Kidney tubule cell (primary cell): ENCODE results near the gene ZNF132.
"Not testable (repeated sequence)": the region's sequence is repeated elsewhere in the genome, so short reads cannot be mapped to it uniquely, and the experiment has no call there.

Source experiments
- DNase-seq: peaks from one replicate; pipeline ENCODE4 v3.0.0-alpha.2; 2018; ENCODE audit warnings: low spot score

ZNF132 gene

DNA sequence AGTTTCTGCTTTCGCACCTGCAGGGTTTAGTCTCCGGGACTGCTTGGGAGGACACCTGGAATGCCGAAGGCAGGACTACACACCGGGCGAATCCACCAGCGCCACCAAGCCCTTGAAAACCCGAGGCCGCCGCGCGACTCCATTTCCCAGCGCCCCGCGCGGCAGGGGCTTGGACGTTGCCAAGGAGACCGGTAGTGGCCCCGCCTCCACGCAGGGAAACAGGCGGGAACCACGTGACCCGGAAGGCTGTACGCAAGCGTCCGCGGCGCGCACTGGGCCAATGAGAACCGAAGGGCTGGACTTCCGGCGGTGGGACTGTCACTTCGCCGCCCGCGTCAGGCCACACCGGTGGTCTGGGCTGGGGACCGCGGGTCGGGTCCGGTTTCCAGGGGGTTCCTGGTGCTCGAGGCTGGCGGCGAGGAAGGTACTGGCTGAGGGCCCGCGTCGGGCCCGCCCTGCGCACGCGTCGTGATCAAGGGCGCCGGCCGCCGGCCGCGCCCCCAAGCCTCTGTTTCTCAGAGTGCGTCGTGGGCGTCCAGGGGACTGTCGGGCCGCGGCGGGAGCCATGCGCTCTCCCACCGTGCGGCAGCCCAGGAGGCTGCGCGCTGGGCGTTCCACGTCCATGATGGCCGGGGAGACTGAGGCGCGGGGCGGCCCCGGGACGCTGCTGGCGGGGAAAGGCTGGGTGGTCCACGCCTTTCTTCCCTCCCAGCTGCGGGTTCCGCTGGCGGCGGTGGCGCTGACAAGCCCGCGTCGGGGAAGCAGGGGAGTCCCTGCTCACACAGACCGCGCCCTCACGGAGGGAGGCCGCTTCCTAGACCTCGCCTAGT lies 27.0 kb upstream of the ZNF132 start, which contains the start of gene ZNF324:
TSS of gene ZNF324 (plus strand) at position 321 of the 830 bp plus-strand sequence. CDS start 2,106 bp downstream, outside the sequence.
- peak; percentile 97 for DNase-seq

DNA sequence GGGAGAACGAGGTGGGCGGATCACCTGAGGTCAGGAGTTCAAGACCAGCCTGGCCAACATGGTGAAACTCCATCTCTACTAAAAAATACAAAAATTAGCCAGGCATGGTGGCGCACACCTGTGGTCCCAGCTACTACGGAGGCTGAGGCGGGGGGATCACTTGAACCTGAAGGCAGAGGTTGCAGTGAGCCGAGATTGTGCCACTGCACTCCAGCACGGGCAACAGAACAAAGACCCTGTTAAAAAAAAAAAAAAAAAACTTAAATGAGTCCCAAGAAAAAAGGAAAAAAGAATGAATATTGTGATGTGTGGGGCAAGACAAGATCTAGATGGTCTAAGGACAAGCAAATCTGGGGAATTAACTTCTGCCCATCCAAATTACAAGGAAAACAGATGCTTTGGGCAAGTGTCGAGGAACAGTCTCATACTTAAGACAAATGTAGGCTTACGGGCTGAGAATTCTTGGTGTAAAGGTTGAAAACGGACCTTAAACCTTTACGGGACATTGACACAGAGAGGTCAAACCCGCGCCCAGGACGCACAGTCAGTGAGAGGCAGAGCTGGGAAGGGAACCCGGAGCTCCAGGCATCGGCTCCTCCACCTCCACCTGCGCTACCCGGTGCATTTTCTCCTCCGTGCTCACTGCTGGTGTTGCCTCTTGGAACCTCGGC lies 26.3 kb upstream of the ZNF132 start:
- no peak for DNase-seq

DNA sequence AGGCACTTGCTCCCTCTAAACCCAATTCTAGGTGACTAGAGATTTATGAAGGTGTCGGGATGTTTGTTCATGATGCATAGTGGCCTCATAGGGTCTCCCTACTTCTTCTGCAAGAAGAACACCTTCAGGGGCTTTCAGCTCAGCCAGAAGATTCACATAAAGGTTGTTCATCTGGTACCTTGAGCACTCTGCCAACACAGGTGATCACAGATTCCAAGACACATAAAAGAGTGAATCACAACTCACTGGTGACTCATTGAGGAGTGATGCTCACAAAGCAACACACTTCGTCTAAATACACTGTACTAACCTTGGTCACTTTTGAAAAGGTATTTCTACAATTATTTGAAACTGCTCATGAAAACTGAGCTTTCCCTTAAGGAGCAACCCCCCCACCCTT lies 20.1 kb upstream of the ZNF132 start:
- DNase-seq, result peak; percentile 47

DNA sequence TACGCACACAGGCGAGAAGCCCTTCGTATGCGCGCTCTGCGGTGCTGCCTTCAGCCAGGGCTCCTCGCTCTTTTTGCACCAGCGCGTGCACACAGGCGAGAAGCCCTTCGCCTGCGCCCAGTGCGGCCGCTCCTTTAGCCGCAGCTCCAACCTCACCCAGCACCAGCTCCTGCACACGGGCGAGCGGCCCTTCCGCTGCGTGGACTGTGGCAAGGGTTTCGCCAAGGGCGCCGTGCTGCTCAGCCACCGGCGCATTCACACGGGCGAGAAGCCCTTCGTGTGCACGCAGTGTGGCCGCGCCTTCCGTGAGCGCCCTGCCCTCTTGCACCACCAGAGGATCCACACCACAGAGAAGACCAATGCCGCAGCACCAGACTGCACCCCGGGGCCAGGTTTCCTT lies 16.2 kb upstream of the ZNF132 start:
- no peak for DNase-seq

DNA sequence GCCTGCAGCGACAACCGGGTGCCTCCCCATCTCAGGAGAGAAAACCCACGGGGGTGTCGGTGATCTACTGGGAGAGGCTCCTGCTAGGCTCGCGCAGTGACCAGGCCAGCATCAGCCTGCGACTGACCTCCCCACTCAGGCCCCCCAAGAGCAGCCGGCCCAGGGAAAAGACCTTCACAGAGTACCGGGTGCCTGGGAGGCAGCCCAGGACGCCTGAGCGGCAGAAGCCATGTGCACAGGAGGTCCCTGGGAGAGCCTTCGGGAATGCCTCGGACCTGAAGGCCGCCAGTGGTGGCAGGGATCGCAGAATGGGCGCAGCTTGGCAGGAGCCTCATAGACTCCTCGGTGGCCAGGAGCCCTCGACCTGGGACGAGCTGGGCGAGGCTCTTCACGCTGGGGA lies 15.4 kb upstream of the ZNF132 start:
- no peak for DNase-seq

DNA sequence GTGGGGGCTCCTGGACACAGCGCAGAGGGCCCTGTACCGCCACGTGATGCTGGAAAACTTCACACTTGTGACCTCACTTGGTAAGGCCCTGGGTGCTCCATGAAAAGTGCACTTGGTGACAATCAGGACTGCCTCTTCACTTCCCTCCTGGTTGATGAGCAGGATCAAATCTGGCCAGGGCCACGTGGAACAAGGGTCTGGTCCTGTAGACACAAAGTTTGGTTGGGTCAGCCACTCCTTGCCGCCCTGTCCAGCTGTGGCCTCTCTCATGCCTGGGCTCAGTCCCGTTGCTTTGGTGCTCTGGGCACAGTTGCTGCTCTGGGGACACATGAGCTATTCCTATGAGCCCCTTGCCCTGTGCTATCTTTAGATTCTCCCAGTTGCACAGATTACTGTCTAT lies 13.8 kb upstream of the ZNF132 start:
- no peak for DNase-seq

DNA sequence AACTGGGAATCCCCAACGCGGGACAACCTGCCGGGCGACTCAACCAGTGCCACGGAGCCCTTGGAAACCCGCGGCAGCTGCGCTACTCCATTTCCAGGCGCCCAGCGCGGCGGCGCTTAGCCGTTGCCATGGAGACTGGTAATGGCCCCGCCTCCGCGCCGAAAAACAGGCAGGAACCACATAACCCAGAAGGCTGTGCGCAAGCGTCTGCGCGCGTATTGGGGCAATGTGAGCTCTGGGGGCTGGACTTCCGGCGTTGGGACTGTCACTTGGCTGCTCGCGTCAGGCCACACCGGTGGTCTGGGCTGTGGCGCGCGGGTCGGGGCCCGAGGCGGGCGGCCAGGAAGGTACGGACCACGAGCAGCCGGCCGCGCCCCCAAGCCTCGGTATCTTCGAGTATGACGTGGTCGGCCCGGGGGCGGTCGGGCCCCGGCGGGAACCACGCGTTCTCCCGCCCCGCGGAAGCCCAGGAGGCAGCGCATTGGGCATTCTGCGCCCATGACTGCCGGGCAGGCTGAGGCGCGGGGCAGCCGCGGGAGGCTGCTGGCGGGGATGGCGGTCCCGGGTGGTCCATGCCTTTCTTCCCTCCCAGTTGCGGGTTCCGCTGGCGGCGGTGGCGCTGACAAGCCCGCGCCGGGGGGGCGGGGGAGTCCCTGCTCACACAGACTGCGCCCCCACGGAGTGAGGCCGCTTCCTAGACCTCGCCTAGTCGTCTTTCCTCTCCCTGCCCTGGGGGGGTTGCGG lies 11.6 kb upstream of the ZNF132 start, which contains the start of gene ZNF324B:
TSS of gene ZNF324B (plus strand) at position 265 of the 744 bp plus-strand sequence. CDS start 2,080 bp downstream, outside the sequence.
- peak; percentile 95 for DNase-seq

DNA sequence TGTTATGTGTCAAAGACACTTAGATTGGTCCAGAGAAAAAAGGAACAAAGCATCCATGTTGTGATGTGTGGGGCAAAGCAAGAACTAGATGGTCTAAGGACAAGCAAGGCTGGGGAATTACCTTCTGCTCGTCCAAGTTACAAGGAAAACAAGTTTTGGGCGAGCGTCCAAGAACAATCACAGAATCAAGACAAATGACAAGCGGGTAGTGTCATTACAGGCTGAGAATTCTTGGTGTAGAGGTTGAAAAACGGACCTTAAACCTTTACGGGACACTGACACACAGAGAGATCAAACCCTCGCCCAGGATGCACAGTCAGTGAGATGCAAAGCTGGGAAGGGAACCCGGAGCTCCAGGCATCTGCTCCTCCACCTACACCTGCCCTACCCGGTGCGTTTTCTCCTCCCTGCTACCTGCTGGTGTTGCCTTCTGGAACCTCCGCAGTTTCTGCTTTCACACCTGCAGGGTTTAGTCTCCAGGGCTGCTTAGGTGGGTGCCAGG lies 11.0 kb upstream of the ZNF132 start:
- no peak for DNase-seq

DNA sequence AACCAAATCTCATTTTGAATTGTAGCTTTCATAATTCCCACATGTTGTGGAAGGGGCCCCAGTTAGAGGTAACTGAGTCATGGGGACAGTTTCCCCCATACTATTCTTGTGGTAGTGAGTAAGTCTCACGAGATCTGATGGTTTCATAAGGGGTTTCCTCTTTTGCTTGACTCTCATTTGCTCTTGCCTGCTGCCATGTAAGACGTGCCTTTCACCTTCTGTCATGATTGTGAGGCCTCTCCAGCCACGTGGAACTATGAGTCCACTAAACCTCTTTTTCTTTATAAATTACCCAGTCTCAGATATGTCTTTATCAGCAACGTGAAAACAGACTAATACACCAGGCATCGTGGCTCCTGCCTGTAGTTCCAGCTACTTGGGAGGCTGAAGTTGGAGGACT lies 10.0 kb upstream of the ZNF132 start:
- DNase-seq, result not testable (repeated sequence)

DNA sequence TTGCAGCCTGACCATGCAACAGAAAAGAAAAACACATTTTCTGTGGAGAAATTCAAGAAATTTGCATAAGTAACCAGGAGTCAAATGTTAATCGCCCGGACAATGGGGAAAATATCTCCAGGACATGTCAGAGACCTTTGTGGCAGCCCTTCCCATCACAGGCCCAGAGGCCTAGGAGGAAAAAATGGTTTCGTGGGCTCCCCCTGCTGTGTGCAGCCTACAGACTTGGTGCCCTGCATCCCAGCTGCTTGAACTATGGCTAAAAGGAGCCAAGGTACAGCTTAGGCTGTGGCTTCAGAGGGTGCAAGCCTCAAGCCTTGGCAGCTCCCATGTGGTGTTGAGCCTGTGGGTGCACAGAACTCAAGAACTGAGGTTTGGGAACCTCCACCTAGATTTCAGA lies 8.9 kb upstream of the ZNF132 start:
- not testable (repeated sequence) for DNase-seq

DNA sequence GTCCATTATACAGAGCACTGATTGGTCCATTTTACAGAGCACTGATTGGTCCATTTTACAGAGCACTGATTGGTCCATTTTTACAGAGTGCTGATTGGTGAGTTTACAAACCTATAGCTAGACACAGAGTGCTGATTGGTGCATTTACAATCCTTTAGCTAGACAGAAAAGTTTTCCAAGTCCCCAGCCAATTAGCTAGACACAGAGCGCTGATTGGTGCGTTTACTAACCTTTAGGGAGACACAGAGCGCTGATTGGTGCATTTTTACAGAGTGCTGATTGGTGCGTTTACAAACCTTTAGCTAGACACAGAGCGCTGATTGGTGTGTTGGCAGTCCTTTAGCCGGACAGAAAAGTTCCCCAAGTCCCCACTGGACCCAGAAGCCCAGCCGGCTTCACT lies 3.0 kb upstream of the ZNF132 start:
- not testable (repeated sequence) for DNase-seq

DNA sequence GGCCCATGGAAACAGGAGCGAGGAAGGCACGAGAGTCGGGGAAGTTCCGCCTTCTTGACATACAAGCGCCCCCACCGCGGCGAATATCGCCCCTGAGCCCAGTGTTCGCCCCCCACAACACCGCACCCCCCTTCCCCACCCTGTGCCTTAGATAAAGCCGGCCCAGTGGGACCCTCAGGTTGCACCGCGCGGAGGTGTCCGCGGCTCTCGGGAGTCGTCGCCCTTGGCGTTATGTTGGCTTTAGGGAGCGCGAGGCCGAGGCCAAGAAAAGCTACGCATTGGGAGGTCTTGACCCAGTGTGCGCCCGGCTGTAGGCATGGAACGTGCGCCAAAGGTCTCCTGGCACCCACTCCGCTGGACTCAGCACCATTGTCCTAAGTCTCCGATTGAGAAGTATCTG lies 603 bp upstream of the ZNF132 start:
- no peak for DNase-seq

DNA sequence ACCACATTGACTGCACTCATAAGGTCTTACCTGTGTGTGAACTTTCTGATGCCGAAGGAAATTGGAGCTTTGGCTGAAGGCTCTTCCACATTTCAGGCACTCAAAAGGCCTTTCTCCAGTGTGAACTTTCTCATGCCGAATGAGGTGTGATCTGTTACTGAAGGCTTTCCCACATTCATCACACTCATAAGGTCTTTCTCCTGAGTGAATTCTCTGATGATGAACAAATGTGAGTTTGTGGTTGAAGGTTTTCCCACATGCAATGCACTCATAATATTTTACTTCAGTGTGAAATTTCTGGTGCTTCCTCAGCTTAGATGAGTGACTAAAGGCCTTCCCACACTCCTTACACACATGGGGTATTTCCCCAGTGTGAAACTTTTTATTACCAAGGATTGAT lies 5.7 kb downstream of the ZNF132 start:
- DNase-seq, result no peak

DNA sequence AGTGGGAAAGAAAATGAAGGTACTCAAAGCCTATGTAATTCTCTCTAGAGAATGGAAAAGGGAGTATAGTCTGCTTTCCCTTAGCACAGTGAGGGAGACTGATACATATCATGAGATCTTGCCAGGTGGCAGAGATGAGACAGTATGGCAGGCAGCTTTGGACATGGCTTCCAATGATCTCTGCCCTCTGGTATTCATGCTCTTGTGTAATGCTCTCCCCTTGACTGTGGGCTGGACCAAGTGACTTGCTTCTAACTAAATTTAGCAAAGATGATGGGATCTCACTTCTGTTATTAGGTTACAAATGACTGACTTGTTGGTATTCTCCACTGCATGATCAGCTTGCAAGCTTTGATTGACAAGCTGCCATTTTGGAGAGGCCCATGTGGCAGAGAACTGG lies 10.2 kb downstream of the ZNF132 start:
- DNase-seq, result no peak

DNA sequence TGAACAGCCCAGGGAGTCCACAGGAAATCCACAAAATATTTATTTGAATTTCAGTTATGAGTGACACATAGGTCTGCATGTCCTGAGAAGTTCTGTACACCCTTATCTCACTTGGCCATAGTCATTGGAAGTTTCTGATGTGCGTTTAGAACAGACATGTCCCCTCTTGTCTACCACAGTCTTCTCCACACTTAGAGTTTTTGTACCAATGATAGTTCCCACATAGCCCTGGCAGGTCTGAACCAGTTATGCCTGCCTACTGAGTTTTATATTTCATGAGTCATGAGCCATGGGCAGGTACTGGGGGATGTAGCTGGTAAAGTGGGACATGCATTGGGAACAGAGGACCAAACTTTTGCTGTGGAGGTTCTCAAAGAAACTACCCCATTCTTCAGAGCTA lies 11.3 kb downstream of the ZNF132 start:
- DNase-seq, result no peak

DNA sequence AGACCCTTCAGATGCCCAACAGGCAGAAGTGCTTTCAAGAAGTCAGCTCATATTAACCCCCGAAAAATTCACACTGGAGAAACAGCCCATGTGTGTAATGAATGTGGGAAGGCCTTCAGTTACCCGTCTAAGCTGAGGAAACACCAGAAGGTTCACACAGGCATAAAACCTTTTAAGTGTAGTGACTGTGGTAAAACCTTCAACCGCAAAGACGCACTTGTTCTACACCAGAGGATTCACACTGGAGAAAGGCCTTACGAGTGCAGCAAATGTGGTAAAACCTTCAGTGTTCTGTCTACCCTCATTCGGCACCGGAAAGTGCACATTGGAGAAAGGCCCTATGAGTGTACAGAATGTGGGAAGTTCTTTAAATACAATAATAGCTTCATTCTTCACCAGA lies 22.9 kb downstream of the ZNF132 start:
- no peak for DNase-seq

DNA sequence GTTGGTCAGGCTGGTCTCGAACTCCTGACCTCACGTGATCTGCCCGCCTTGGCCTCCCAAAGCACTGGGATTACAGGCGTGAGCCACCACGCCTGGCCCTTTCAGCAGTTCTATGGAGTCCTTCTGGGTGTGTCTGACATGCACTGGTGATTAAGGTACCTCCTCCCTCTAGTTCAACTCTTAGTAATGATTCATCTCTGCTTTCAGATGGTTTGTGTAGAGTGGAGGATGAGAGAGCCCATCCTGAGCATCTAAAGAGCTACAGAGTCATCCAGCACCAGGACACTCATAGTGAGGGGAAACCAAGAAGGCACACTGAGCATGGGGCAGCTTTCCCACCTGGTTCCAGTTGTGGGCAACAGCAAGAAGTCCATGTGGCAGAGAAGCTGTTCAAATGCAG lies 23.3 kb downstream of the ZNF132 start:
- no peak for DNase-seq

DNA sequence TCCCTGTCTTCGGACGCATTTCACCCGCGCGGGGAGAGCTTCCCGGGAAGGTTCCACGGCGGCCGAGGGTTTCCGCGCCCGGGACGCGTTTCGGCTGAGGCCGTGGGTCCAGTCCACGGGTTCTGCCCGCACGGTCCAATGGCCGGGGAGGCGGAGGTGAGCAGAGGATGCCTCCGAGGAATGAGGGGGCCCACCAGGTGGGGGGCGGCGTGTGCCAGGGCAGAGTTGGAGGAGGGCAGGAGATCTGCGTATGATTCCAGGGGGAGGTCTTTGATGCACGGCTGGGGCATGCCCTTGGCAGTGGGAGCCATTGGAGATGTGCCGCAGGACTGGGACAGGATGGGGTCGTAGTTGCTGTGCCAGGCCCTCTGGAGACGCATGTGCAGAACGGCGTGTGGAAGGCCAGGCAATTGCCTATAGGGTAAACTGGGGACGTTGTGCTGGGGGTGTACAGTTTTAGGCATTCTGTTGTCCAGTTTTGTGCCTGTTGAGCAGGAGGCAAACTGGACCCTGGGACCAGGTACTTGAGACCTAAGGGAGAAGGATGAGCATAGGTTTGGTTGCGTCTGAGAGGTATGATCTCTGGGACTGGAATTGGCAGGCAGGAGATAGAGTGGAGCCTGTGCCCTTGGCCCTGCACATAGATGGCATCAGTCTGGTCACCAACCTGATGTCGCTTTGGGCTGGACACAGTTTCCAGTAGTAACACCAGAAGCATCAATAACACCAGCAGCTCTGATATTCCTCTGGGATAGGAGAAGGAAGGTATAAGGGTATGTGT lies 30.8 kb downstream of the ZNF132 start:
- peak; percentile 44 for DNase-seq

DNA sequence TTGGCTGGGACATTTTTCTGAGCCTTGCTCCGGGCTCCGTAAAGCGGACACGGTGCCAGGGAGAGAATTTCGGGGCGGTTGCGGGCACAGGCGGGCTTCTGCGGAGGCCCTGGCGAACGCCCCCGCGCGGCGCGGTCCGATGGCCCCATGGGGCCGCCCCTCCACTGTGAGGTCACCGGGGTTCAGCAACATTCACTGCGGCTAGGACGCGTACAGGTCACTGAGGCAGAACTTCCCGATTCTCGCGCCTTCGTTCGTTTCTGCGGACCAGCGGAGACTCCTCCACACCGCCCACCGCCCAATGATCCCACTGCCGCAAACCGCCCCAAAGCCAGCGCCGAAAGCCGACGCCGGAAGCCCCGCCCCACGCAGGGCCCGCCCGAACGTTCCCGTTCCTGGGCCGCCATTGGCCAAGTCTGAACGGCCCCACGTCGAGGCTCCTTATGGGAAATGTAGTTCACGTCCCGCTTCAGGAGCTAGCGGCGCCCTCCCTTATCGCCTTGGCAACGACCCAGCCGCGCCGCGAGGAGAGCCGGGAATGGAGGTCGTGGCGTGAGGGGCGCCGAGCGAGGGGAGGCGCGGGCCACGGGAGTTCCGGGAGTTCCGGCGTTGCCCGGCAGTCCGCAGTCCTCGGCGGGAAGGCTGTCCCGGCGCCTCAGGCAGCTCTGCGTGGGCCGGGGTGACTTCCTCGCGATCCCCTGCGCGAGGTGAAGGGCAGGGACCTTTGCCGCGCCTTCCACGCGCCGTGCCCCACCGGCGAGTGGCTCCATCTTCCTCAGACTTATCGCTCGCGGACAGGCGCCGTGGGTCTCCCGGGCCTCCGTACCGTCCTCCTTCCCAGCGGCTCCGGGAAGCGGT lies 31.6 kb downstream of the ZNF132 start, which contains the start of gene ZNF584:
TSS of gene ZNF584 (plus strand) at position 498 of the 858 bp plus-strand sequence. CDS start 499 bp downstream, outside the sequence.
- peak; percentile 95 for DNase-seq

DNA sequence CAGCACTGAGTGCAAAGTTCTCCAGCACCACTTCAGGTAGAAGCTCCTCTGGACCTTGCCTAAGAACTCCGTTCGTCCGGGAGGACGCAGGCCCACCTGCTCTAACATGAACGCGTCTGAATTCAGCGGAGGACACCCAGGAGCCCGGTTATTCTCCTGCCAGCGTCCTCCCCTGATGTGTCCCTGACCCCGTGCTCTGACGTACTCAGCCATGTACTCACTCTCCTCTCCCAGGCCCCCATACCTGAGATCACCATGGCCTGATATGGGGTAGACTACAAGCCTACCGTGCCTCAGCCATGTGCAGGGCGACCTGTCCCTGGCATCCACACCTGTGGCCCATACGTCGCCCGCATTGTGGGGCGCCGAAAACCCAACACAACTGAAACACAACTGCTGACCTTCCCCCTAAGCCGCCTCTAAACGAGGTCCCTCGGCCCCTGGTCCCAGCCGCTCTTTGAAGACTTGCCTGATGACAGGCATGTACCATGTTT lies 32.2 kb downstream of the ZNF132 start:
- peak; percentile 22 for DNase-seq
